ENCODE measurements around the gene TUBA4A. TPM values are rescaled to one million over a fixed set of nuclear protein-coding genes. Genes with fewer than 3 reads are reported as not detected.

Gene TUBA4A
- total and polyA plus RNA-seq, 10 donors = 60.2 to 120 (median 73.4) TPM

DNA sequence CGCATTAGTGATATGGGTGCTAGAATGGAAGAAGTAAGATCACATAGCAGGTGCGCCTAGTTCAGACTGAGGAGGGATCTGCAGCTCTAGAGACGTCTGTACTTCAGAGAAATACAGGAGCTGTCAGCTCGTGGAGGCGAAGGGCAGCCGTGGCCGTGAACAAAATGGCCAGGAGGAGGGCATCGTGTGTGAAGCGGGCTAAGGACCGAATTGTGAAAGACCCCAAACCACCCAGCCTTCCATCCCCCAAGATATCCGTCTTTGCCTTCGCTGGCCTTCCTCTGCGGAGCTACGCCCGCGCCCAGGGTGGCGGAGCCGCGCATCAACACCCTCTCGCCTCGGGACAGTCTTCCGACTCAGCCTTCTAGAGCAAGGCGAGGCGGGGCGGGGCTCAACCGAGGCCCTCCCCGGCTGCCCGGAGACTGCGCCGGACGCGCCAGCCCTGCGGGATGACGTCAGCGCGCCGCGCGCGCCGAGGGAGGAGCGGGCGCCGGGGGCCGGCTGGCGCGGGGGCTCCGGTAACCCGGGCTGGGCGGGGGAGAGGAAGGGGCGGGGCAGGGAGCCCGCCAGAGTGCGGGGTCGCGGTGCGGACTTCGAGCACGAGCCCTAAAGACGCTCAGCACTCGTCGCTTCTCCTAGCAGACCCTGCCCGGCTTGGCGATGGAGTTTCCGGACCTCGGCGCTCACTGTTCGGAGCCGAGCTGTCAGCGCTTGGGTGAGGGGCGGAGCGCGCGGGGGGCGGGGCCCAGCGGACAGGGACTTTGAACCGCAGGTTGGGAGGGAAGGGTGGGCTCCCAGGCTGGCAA, 47.2 kb downstream of the TUBA4A start, which contains the start of gene ZFAND2B:
Gene ZFAND2B (plus strand): TSS at position 455 of the 806 bp plus-strand sequence. CDS start 206 bp downstream, at position 661.
- Histone ChIP-seq H3K27ac (peak within 1 kb of the TSS; percentile 93 to 98 (median 97)), H3K27me3 (replicated peaks in 1 of 7) (no peaks in the 10 kb centered on the region), H3K4me1 (peaks cover 7 to 55% (median 35%) of the 10 kb centered on the region in 6 donors), H3K9me3 (no peaks in the 10 kb centered on the region), H3K36me3 (peaks cover 0 to 38% (median 15%) of the 10 kb centered on the region in 6 donors), H3K4me3 (peak within 1 kb of the TSS; percentile 51 to 84 (median 60))
- DNase-seq = peak; percentile 99
- 0 to 1% (median 0%) methylated on average over 15 to 76 of the region's 76 CpGs for WGBS, 5 donors
- intact Hi-C loops (cut with DNase I; ENCODE audit: low total_unique reads) = loop anchor here (5.0 kb wide), 1 partner anchor 34 kb away; the partner anchor contains the start of gene SLC23A3
- TF ChIP-seq, protein P1, sequence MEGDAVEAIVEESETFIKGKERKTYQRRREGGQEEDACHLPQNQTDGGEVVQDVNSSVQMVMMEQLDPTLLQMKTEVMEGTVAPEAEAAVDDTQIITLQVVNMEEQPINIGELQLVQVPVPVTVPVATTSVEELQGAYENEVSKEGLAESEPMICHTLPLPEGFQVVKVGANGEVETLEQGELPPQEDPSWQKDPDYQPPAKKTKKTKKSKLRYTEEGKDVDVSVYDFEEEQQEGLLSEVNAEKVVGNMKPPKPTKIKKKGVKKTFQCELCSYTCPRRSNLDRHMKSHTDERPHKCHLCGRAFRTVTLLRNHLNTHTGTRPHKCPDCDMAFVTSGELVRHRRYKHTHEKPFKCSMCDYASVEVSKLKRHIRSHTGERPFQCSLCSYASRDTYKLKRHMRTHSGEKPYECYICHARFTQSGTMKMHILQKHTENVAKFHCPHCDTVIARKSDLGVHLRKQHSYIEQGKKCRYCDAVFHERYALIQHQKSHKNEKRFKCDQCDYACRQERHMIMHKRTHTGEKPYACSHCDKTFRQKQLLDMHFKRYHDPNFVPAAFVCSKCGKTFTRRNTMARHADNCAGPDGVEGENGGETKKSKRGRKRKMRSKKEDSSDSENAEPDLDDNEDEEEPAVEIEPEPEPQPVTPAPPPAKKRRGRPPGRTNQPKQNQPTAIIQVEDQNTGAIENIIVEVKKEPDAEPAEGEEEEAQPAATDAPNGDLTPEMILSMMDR (IDR thresholded peaks at IDR 0.05 in 8 of 11, conservative IDR thresholded peaks at IDR 0.05 in 3 of 11) = peak in 6 of 11 experiments; percentile 23 to 61 (median 42)
- TF ChIP-seq POLR2AphosphoS5 (IDR thresholded peaks at IDR 0.05) = peak; percentile 99 to 100 (median 99)
- peak; percentile 30 to 92 (median 65) for TF ChIP-seq POLR2A (IDR thresholded peaks at IDR 0.05)

DNA sequence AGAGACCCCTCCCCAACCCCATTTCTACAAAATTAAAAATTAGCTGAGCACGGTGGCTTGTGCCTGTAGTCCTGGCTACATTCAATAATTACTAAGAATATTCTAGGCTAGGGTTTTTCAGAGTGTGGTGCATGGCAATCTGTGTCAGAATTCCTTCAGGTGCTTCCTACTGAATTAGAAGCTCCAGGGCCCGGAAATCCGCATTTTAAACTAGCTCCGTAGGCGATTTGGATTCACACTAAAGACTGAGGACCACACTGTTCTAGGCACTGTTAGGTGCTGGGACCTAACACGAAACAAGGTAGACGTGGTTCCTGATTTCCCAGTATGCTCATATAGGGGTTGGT, 47.8 kb downstream of the TUBA4A start:
- intact Hi-C loops (cut with DNase I; ENCODE audit: low total_unique reads) = loop anchor here (5.0 kb wide), 1 partner anchor 34 kb away; the partner anchor contains the start of gene SLC23A3
- Histone ChIP-seq H3K9me3 (no peaks in the 10 kb centered on the region), H3K36me3 (peaks cover 0 to 35% (median 15%) of the 10 kb centered on the region in 6 donors), H3K4me1 (peaks cover 7 to 50% (median 30%) of the 10 kb centered on the region in 6 donors), H3K27ac (peak overlapping the region; percentile 93 to 98 (median 97)), H3K27me3 (replicated peaks in 1 of 7) (no peaks in the 10 kb centered on the region), H3K4me3 (peak overlapping the region; percentile 51 to 84 (median 60))
- 17 to 28% (median 22%) methylated on average over 7 of the region's 7 CpGs for WGBS, 5 donors
- no peak for TF ChIP-seq POLR2AphosphoS5 (IDR thresholded peaks at IDR 0.05)
- TF ChIP-seq, protein P1 (IDR thresholded peaks at IDR 0.05 in 8 of 11, conservative IDR thresholded peaks at IDR 0.05 in 3 of 11) = no peak
- TF ChIP-seq POLR2A (IDR thresholded peaks at IDR 0.05) = no peak
- DNase-seq = no peak

DNA sequence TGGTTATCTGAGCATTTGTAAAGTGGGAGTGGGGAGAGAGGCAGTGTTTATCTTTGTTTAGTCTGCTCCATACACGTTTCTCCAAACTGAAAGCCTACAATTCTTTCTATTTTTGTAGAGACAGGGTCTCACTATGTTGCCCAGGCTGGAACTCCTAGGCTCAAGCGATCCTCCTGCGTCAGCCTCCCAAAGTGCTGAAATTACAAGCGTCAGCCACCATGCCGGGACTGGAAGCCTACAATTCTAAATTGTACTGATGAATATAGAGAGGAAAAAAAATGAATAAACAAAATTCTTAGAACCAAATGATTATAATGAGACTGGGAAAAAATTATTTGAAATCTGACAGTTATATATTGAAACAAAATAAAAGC, 48.6 kb downstream of the TUBA4A start:
- peak; percentile 19 for DNase-seq
- TF ChIP-seq POLR2A (IDR thresholded peaks at IDR 0.05) (no peak), POLR2AphosphoS5 (IDR thresholded peaks at IDR 0.05) (no peak)
- TF ChIP-seq, protein P1 (IDR thresholded peaks at IDR 0.05 in 8 of 11, conservative IDR thresholded peaks at IDR 0.05 in 3 of 11) = no peak
- H3K4me3 ChIP-seq = no peak overlapping the region
- 90 to 96% (median 94%) methylated on average over 5 of the region's 5 CpGs for WGBS, 5 donors
- peaks cover 7 to 42% (median 29%) of the 10 kb centered on the region in 6 donors for H3K4me1 ChIP-seq
- peaks cover 0 to 27% (median 15%) of the 10 kb centered on the region in 6 donors for H3K36me3 ChIP-seq
- H3K27me3 ChIP-seq (replicated peaks in 1 of 7) = peaks cover 0 to 4% (median 0%) of the 10 kb centered on the region in 7 donors
- intact Hi-C loops (cut with DNase I; ENCODE audit: low total_unique reads) = loop anchor here (5.0 kb wide), 1 partner anchor 33 kb away; the partner anchor contains the start of gene SLC23A3
- no peak overlapping the region for H3K27ac ChIP-seq
- no peaks in the 10 kb centered on the region for H3K9me3 ChIP-seq

Data from spleen (tissue), 11 donors.